ENCODE results near the gene EXPH5. TPM values are rescaled to one million over a fixed set of nuclear protein-coding genes. Genes with fewer than 3 reads are reported as not detected.
A peak's percentile ranks its signal among the peaks of the same experiment; 100 is the strongest.
"Not testable (repeated sequence)": the region's sequence is repeated elsewhere in the genome, so short reads cannot be mapped to it uniquely, and the experiment has no call there.

The EXPH5 gene
- total RNA-seq, 1 experiment from 2014 or later = 13.5 TPM

GRCh38 chr11:108586600-108586999 is 7.0 kb downstream of the EXPH5 start:
- Histone ChIP-seq H4K20me1 (ENCODE audit: low read length) (0 out of 2 replicates have a peak, but pooled peaks cover 5% of the 10 kb centered on the region), H3K4me1 (ENCODE audit: insufficient read depth, low read length) (peaks cover 30% of the 10 kb centered on the region), H3K36me3 (ENCODE audit: low read depth, low read length) (no peaks in the 10 kb centered on the region), H3K4me2 (ENCODE audit: low read length) (no peak overlapping the region), H3K9ac (ENCODE audit: low read length) (no peak overlapping the region), H3K27me3 (ENCODE audit: low read length) (no peaks in the 10 kb centered on the region), H3F3A (ENCODE audit: low read length, unreplicated experiment) (no peaks in the 10 kb centered on the region), H3K27ac (ENCODE audit: low read length) (no peak overlapping the region), H3K4me3 (ENCODE audit: low read length) (no peak overlapping the region), H2AFZ (ENCODE audit: low read length) (no peak overlapping the region), H3K9me2 (replicated peaks; ENCODE audit: low read length) (no peaks in the 10 kb centered on the region), H3K79me2 (ENCODE audit: low read length) (peaks cover 70% of the 10 kb centered on the region), H3K9me3 (ENCODE audit: low read length) (no peaks in the 10 kb centered on the region)
- ChIA-PET CTCF (interaction anchor here (0.6 kb wide), 1 partner anchor 145 kb away, joined by 3 read pairs; no protein-coding TSS in a partner anchor), POLR2A (ENCODE audit: unreplicated experiment) (interaction anchor here (0.5 to 0.6 kb wide), 2 partner anchors 44 to 182 kb away, joined by 3 to 4 read pairs; no protein-coding TSS in a partner anchor)
- DNase-seq = peak; percentile 41
- TF ChIP-seq EZH2 (IDR thresholded peaks at IDR 0.05; ENCODE audit: low read length, unreplicated experiment) (no peak), CTCF (conservative IDR thresholded peaks at IDR 0.05; ENCODE audit: low read depth, low read length) (no peak), EZH2phosphoT487 (IDR thresholded peaks at IDR 0.05; ENCODE audit: borderline replicate concordance, low read length) (no peak)
- intact Hi-C loops (cut with micrococcal nuclease) = no loop called here
- no TSS peak for BruUV-seq (replicated peaks)
- ATAC-seq = peak; percentile 30; the same call in 1 of the 2 replicates

- H3K4me3 ChIP-seq (ENCODE audit: low read length); H3K27me3 ChIP-seq (ENCODE audit: low read length); H3K4me2 ChIP-seq (ENCODE audit: low read length); H2AFZ ChIP-seq (ENCODE audit: low read length); H3K9ac ChIP-seq (ENCODE audit: low read length); DNase-seq; H4K20me1 ChIP-seq (ENCODE audit: low read length); BruUV-seq (replicated peaks); H3K36me3 ChIP-seq (ENCODE audit: low read depth, low read length); ATAC-seq; H3F3A ChIP-seq (ENCODE audit: low read length, unreplicated experiment); intact Hi-C loops (cut with micrococcal nuclease); H3K9me2 ChIP-seq (replicated peaks; ENCODE audit: low read length); H3K9me3 ChIP-seq (ENCODE audit: low read length); H3K27ac ChIP-seq (ENCODE audit: low read length): not testable (repeated sequence)
- H3K4me1 ChIP-seq (ENCODE audit: insufficient read depth, low read length) = peaks cover 26% of the 10 kb centered on the region
- CTCF ChIA-PET = interaction anchor here (0.6 kb wide), 1 partner anchor 145 kb away, joined by 3 read pairs; no protein-coding TSS in a partner anchor
- POLR2A ChIA-PET (ENCODE audit: unreplicated experiment) = interaction anchor here (0.5 kb wide), 1 partner anchor 45 kb away, joined by 3 read pairs; no protein-coding TSS in a partner anchor
- peaks cover 70% of the 10 kb centered on the region for H3K79me2 ChIP-seq (ENCODE audit: low read length)
These were observed 7.4 kb downstream of the EXPH5 start for GRCh38 chr11:108586185-108586584.

- POLR2A ChIA-PET (ENCODE audit: unreplicated experiment) = no interaction called here
- H3K4me1 ChIP-seq (ENCODE audit: insufficient read depth, low read length) = peaks cover 26% of the 10 kb centered on the region
- H3K4me2 ChIP-seq (ENCODE audit: low read length) = peak overlapping the region; percentile 67
- BruUV-seq (replicated peaks) = no TSS peak
- no peak overlapping the region for H2AFZ ChIP-seq (ENCODE audit: low read length)
- H3K79me2 ChIP-seq (ENCODE audit: low read length) = peaks cover 67% of the 10 kb centered on the region
- no peaks in the 10 kb centered on the region for H3K9me3 ChIP-seq (ENCODE audit: low read length)
- H3F3A ChIP-seq (ENCODE audit: low read length, unreplicated experiment) = no peaks in the 10 kb centered on the region
- no peak for TF ChIP-seq CTCF (conservative IDR thresholded peaks at IDR 0.05; ENCODE audit: low read depth, low read length)
- TF ChIP-seq EZH2 (IDR thresholded peaks at IDR 0.05; ENCODE audit: low read length, unreplicated experiment) = no peak
- no peak for TF ChIP-seq EZH2phosphoT487 (IDR thresholded peaks at IDR 0.05; ENCODE audit: borderline replicate concordance, low read length)
- no peaks in the 10 kb centered on the region; the same call in 1 of the 2 replicates for H4K20me1 ChIP-seq (ENCODE audit: low read length)
- peak overlapping the region; percentile 62 for H3K27ac ChIP-seq (ENCODE audit: low read length)
- peak; percentile 87 for ATAC-seq
- CTCF ChIA-PET = no interaction called here
- peak overlapping the region; percentile 7; the same call in 1 of the 2 replicates for H3K4me3 ChIP-seq (ENCODE audit: low read length)
- no peaks in the 10 kb centered on the region for H3K36me3 ChIP-seq (ENCODE audit: low read depth, low read length)
- peak; percentile 80 for DNase-seq
- no peaks in the 10 kb centered on the region for H3K9me2 ChIP-seq (replicated peaks; ENCODE audit: low read length)
- H3K27me3 ChIP-seq (ENCODE audit: low read length) = no peaks in the 10 kb centered on the region
- intact Hi-C loops (cut with micrococcal nuclease) = no loop called here
- H3K9ac ChIP-seq (ENCODE audit: low read length) = peak overlapping the region; percentile 4; the same call in 1 of the 2 replicates
These were observed 8.6 kb downstream of the EXPH5 start for GRCh38 chr11:108584973-108585372.
